Medulla oblongata (tissue), 1 donor: ENCODE data around the gene TSKU.
A peak's percentile ranks its signal among the peaks of the same experiment; 100 is the strongest.
"Not testable (repeated sequence)": the region's sequence is repeated elsewhere in the genome, so short reads cannot be mapped to it uniquely, and the experiment has no call there.

Experiments used
- DNase-seq: peaks from one replicate; pipeline ENCODE4 v3.0.0-alpha.2; 2015; ENCODE audit errors: extremely low spot score

Gene TSKU

DNA sequence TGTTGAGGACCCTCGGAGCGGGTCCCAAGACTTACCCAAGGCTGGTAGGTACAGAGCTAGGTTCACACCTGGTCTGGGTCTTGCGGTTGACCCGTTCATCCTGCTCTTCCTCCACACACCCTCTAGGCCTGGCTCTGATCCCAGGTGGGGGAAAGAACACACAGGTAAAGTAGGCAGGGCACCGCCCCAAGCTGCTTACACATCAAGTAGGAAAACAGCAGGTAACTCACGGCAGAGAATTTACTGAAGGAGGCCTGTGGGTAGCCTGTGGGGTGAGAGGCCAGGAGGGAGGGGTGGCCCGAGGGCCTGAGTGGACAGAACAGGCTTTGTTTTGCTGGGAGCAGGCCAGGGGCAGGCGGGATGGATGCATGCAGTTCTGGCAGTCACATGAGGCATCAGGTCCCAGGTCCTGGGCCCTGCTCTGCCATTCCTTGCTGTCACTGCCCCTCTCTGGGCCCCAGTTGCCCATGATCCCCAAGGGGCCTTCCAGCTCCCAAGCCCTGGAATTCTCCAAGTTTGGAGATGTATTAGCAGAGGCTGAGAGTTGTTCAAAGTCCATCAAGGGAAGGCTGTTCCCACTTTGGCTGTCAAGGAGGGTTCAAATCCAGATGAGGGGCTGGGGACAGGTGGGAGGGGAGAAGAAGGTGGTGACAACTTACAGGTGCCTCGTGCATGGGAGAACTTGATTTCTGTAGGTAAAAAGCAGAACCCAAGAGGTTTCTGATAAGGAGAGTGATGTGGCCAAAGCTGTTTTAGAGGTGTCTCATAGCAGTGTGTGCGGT is 5.7 kb downstream of the TSKU start:
- DNase-seq, result peak; percentile 56

DNA sequence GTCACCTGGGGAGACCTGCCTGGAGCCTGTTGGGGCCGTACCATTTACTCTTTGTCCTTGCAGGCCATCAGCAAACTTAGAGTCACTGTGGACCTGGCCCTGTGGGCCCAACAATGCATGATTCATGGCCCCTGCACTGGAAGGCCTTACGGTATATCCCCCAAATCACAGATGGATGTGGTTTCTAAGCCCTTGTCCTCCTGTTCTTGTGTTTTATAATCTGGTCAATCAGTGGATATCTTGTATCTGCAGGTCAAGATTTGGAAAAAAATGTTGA is 6.2 kb downstream of the TSKU start:
- no peak for DNase-seq

DNA sequence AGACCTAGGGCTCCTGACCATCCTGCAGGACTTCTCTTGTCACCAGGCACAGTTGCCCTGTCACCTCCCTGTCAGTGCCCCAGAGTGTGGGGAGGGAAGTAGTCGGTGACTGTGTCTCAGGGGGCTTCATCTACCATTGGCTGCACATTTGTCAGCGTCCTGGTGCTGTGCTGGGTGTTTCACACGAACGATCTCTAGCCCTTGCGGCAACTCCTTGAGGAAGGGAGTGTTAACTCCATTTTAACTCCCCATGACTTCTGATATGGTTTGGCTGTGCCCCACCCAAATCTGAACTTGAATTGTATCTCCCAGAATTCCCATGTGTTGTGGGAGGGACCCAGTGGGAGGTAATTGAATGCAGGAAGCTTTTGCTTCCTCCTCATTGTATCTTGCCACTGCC is 7.1 kb downstream of the TSKU start:
- no peak for DNase-seq

DNA sequence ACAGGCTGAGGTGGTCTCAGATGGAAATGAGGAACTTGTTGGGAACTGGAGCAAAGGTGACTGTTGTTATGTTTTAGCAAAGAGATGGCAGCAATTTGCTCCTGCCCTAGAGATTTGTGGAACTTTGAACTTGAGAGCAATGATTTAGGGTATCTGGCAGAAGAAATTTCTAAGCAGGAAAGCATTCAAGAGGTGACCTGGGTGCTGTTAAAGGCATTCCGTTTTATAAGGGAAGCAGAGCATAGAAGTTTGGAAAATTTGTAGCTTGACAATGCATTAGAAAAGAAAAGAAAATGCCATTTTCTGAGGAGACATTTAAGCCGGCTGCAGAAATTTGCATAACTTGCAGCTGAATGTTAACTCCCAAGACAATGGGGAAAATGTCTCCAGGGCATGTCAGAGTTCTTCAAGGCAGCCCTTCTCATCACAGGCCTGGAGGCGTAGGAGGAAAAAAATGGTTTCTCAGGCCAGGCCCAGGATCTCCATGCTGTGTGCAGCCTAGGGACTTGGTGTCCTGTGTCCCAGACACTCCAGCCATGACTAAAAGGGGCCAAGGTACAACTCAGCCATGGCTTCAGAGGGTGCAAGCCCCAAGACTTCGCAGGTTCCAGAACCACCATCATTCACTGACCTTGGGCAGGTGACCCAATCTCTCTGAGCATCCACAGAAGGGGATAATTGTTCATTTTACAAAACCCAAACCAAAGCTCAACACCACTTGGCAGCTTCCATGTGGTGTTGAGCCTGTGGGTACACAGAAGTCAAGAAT is 8.0 kb downstream of the TSKU start:
- not testable (repeated sequence) for DNase-seq

DNA sequence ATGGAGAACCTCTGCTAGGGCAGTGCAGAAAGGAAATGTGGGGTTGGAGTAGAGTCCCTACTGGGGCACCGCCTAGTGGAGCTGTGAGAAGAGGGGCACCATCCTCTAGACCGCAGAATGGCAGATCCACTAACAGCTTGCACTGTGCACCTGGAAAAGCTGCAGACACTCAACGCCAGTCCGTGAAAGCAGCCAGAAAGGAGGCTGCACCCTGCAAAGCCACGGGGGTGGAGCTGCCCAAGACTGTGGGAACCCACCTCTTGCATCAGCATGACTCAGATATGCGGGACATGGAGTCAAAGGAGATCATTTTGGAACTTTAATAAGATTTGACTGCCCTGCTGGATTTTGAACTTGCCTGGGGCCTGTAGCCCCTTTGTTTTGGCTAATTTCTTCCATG is 8.7 kb downstream of the TSKU start:
- DNase-seq, result no peak

DNA sequence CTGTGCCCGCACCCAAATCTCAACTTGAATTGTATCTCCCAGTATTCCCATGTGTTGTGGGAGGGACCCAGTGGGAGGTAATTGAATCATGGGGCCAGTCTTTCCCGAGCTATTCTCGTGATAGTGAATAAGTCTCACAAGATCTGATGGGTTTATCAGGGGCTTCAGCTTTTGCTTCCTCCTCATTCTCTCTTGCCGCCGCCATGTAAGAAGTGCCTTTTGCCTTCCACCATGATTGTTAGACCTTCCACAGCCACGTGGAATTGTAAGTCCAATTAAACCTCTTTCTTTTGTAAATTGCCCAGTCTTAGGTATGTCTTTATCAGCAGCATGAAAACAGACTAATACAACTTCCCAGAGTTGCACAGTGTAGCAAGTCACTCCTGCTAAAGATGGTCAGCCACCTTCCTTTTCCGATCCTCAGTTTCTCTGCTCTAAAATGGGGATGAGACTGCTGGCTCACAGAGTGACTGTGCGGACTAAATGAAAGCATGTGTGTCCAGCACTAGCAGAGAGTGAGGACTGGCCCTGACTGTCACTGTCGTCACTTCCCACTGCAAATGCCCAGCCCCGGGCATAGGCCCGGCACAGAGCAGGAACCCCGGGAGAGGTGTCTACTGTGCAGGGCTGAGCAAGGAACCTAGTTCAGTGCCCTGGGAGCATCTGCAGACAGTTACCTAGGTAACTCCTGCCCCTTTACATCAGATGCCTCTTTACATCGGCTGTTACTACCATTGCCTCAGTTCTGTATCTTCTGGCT is 9.5 kb downstream of the TSKU start:
- no peak for DNase-seq

DNA sequence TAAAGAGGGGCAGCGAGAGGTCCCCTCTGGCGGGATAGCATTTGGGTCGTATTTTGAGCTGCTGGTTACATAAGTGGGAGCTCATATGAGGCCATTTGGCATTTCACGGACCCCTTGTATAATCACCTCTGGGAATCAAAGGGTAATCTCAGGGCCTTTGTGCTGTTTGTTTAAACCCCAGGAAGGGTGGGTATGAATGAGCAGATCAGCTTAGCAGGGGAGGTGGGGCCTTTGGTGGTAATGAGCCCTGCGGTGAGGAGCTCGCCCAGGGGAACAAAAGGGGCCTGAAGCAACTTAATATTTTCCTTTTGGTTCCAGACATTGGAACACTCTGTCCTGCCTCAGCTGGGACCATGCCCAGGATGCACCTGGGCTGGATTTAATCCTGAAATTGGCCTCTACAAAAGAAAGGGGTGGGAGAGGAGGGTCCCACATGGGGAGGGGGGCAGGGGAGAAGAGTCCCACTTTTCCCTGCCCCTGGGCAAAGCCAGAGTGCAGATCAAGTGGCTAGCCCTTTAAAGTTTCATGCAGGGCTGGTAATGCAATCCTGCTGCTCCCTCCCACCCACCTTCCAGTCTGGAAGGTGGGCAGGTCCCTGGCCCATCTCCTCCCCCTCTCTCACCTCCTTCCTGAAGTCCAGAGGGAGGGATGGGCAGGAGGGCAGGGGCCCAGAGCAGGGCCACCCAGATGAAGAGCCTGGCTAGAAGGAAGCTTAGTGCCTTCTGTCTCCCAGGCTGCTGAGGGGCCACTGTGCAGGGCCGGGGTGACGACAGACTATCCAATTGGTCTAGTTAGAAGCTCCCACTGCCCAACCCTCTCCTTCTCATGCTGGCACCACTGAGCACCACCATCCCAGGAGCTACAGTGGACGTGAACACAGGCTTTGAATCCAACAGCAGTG is 10.5 kb downstream of the TSKU start:
- no peak for DNase-seq

DNA sequence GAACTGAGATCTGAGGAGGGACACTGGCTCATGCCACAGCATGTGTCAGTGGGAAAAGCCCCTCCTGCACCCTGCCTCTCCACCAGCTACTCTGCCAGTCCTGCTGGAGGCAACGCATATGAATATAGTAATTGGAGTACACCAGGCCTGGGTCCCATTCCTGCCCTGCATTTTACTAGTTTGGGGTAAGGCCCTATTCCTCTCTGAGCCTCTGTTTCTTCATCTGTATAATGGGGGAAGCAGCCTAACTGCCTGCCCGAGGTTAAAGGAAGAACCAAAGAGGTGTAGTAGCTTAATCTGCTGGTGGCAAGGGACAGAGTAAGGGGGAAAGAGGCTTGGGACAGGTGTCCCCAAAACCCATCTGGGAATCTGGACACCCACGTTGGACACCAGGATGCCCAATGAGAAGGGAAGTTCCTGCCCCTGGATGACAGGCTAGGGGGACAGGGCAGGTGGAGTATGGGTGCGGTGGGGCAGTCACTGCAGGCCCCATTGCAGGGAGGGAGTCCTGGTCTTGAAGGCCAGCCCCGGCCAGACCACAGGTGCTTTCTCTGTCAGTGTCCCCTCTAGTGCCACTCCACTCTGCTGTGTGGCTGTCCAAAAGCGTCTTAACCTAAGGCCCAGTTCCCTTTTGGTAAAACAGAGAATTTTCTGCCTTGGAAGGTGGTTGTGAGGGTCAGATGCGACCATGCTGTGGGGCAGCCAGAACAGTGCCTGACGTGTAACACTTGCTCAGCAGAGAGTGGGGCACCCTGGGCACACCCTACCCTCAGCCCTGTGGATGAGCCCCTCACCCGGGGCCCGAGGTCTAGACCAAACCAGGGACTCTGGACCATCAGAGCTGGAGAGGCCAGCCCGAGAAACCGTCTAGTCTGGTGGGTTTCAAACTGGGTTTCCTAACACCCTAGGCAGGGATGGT is 11.5 kb downstream of the TSKU start:
- no peak for DNase-seq

DNA sequence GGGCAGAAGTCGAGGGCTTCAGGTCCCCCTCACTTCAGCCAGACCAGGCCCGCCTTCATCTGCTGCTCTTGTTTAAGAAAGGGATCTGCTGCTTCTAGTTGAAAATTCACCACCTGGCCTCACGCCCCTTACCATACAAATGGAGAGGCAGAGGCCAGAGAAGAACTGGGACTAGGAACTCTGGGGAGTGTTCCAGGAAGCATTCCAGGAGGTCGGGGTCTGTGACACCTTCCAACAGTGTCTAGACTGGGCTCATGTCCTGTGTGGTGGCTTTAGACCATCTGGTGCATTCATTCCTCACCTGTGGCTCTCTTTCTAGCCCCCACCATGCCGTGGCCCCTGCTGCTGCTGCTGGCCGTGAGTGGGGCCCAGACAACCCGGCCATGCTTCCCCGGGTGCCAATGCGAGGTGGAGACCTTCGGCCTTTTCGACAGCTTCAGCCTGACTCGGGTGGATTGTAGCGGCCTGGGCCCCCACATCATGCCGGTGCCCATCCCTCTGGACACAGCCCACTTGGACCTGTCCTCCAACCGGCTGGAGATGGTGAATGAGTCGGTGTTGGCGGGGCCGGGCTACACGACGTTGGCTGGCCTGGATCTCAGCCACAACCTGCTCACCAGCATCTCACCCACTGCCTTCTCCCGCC is 12.3 kb downstream of the TSKU start:
- DNase-seq, result no peak

DNA sequence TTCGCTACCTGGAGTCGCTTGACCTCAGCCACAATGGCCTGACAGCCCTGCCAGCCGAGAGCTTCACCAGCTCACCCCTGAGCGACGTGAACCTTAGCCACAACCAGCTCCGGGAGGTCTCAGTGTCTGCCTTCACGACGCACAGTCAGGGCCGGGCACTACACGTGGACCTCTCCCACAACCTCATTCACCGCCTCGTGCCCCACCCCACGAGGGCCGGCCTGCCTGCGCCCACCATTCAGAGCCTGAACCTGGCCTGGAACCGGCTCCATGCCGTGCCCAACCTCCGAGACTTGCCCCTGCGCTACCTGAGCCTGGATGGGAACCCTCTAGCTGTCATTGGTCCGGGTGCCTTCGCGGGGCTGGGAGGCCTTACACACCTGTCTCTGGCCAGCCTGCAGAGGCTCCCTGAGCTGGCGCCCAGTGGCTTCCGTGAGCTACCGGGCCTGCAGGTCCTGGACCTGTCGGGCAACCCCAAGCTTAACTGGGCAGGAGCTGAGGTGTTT is 12.8 kb downstream of the TSKU start:
- DNase-seq, result no peak

DNA sequence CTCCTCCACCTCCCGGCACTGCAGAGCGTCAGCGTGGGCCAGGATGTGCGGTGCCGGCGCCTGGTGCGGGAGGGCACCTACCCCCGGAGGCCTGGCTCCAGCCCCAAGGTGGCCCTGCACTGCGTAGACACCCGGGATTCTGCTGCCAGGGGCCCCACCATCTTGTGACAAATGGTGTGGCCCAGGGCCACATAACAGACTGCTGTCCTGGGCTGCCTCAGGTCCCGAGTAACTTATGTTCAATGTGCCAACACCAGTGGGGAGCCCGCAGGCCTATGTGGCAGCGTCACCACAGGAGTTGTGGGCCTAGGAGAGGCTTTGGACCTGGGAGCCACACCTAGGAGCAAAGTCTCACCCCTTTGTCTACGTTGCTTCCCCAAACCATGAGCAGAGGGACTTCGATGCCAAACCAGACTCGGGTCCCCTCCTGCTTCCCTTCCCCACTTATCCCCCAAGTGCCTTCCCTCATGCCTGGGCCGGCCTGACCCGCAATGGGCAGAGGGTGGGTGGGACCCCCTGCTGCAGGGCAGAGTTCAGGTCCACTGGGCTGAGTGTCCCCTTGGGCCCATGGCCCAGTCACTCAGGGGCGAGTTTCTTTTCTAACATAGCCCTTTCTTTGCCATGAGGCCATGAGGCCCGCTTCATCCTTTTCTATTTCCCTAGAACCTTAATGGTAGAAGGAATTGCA is 13.5 kb downstream of the TSKU start:
- DNase-seq, result no peak

DNA sequence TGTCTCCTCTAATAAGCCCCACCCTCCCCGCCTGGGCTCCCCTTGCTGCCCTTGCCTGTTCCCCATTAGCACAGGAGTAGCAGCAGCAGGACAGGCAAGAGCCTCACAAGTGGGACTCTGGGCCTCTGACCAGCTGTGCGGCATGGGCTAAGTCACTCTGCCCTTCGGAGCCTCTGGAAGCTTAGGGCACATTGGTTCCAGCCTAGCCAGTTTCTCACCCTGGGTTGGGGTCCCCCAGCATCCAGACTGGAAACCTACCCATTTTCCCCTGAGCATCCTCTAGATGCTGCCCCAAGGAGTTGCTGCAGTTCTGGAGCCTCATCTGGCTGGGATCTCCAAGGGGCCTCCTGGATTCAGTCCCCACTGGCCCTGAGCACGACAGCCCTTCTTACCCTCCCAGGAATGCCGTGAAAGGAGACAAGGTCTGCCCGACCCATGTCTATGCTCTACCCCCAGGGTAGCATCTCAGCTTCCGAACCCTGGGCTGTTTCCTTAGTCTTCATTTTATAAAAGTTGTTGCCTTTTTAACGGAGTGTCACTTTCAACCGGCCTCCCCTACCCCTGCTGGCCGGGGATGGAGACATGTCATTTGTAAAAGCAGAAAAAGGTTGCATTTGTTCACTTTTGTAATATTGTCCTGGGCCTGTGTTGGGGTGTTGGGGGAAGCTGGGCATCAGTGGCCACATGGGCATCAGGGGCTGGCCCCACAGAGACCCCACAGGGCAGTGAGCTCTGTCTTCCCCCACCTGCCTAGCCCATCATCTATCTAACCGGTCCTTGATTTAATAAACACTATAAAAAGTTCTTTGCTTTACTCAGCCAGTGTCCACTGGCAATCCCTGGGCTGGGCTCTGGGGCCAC is 14.4 kb downstream of the TSKU start:
- no peak for DNase-seq

DNA sequence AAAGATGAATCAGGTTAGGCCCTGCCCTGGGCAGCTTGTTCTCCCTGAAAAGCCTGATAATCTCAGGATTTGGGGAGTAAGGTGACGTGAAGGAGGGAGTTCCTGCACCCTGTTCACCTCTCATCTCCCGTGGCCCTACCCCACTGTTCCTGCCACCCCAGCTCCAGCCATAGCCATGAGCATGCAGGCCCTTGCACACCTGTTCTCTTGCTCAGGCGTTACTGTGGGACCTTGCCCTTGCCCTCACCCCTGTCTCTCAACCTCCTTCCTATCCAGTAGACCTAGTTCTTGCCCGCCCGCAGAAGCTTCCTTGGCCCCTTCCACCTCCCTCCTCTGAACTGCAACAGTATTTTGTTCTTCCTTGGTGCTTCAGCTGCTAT is 15.0 kb downstream of the TSKU start:
- no peak for DNase-seq

DNA sequence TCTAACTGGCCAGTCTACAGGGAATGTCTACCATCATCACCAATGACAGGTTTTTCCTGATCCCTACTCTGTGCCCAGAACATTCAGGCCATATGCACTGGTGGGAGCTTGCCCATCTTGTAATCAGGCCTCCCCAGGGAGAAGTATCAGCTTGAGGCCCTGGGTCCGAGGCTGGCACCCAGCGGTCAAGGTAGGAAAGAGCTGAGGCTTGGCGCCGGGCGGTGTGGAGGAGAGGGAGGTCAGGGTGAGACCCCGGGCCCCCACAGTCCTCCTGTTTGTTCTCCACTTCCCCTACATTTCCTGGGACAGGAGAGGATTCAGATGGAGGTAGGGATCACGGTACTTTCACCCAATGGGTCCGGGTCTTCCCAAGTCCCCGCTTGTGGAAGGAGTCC is 15.5 kb downstream of the TSKU start:
- DNase-seq, result no peak

DNA sequence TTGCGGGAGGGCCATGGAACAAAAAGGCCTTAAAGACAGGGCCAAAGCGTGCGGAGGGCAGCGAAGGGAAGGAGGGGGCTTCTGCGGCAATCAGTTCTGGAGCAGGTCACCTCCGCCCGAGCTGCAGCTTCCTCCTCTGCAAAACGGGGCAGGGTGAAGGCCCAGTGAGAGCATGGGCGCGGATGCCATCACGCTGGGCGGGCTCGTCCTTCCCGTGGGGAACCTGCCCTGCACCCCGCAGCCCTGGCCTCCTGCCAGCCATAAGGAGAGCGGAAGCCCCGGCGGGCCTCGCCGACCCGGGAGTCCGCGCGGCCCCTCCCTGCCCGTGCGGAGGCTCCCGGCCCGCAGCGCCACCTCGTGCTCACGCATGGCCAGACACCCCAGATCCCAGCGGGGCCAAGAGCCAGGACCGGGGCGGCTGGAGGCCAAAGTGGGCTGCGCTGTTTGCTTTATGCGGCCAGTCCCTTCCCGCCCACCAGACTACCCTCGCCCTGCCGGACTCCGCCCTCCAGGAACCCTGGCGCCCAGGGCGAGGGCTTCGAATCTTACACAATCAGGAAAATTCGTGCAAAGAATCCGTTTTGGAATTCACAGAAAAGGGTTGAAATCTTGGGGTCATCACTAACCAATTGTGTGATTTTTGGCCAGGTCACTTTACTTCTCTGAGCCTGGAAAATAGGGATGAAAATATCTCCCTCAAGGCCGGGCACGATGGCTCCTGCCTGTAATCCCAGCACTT is 16.1 kb downstream of the TSKU start:
- DNase-seq, result peak; percentile 81

DNA sequence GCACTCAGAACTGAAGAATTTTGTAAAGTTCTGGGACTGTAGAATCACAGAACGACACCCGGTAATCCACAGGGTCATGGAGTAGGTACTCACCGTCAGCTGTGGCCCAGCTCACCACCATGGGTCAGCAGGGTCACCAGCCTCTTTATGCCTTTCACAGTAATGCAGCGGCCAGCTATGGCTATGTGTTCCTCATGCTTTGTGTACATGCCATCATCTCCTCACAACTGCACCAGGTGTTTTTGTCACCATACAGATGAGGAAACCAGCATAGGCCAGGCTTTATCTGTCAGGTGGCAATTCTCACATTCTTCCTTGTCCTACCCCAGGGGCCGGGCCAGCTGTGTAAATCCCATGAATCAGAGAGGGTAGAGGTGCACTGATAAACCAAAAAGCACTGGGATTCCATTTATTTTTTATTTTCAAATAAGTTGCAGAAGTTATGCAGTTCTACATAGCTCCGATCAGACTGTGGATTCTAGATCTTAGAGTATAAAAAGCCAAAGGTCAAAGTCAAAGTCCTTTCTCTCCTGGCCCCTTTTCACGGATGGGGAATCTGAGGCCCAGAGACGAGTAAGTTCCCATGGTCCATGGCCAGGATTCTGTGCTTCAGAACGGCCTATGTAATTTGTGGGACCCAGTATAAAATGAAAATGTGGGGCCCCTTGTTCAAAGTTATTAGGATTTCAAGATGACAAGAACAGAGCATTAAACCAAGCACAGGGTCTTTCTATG is 17.5 kb downstream of the TSKU start:
- DNase-seq, result no peak

DNA sequence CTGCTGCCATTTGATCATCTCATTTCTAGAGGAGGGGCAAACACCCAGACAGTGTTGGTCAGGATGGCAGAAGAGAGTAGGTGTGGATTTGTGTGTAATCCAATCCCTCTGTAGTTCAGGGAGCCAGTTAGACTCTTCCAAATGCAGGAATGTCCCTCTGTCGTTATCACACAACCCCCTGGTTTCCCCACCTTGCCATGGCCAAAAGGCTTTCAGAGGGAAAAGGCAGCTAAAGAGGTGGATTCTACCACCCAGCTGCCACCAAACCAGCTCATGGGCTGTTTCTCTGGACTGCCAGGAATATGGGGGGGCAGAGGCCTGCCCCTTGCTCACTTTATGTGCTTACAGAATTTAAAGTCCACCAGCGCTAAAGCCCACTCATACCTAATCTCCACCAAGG is 18.1 kb downstream of the TSKU start:
- DNase-seq, result no peak
